Kidney tubule cell (primary cell): Measurements from ENCODE around the gene KCNQ1.

Experiments
- DNase-seq: peaks from one replicate; pipeline ENCODE4 v3.0.0-alpha.2; 2018; ENCODE audit warnings: low spot score

KCNQ1 gene

DNA sequence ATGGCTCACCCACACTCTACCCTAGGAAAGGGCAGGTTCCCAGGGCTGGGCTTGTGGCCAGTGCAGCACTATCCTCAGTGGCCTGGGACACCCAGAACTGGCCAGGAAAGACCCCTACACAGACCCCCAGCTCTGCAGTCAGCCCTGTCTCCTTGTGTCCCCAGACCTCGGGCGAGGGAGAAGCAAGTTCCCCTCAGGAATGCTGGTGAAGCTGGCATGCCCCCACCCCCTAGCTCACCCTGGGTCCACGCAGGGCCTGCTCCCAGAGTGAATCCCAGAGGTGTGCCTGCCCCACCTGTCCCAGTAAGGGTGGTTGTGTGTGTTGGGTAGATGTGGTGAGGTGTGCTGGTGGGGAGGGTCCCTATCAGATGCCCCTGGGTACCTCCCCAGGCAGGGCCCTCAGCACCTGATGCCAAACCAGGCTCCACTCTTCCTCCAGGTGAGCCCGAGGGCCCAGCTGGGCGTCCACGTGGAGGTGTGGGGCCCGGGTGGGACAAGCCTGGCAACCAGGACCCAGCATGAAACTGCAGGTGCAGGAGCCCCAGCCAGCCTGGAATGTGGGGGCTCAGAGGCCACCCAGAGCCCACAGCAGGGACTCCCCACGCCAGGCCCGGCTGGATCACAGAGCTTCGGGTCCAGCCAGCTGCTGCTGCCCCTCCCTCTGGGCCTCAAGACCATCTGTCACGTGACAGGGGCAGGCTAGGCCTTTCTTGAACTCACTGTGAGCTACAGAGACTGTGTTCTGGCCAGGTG lies 303.4 kb downstream of the KCNQ1 start:
- DNase-seq = no peak

DNA sequence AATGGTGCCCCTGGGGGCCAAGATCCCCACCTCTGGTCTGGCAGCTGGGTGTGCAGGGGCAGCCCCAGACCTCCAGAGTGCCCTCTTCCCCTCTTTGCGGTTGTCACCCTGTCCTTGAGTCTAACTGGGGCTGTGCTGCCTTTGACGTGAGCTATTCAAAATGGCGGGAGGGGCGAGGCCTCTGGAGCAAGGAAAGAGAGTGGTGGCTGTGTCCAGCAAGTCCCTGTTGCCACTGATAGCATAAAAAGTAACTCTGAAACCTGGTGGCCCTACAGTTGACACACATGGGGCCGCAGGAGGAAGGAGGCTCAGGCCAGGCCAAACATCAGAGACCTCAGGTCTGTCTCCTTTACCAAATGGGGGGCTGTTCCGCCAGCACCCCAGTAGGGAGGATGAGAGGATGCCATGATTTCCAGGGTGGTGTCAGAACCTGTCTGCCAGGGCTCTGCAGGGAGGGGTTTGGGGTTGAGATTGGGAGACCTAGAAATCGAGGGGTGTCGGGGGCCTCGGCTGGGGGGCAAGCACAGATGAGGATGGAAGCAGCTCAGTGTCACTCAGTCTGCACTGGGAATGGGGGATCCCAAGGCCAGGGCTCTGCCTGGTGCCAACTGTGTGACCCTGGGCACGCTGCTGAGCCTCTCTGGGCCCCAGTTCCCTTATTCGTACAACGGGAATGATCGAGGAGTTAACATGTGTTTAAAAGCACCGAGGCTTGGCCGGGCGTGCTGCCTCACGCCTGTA lies 304.2 kb downstream of the KCNQ1 start:
- DNase-seq = no peak

DNA sequence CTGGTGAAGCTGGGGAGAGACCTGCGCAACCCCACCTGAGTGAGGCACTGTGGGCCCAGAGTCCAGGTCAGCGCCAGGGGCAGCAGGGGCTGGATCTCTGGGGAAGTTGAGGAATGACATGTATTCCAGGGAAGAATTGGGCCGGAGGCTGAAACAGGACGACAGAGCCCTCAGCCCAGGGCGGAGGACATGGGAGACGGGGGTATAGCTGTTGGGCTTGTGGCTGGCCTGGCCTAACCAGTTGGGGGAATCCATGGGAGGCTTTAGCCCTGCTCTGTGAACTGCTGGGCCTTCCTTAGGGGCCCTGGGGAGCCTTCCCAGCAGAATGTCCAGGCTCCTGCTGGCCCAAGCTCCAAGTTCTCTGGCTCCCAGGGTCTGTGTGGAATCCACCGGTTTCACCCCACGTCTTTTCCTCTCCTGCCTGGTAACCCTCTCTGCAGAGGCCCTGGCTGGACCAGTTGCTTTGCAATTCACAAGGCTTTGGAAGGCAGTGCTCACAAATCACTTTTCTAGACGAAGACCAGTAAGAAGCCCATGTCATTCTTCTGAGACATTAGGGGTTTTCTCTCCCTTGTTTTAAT lies 305.4 kb downstream of the KCNQ1 start:
- DNase-seq = no peak

DNA sequence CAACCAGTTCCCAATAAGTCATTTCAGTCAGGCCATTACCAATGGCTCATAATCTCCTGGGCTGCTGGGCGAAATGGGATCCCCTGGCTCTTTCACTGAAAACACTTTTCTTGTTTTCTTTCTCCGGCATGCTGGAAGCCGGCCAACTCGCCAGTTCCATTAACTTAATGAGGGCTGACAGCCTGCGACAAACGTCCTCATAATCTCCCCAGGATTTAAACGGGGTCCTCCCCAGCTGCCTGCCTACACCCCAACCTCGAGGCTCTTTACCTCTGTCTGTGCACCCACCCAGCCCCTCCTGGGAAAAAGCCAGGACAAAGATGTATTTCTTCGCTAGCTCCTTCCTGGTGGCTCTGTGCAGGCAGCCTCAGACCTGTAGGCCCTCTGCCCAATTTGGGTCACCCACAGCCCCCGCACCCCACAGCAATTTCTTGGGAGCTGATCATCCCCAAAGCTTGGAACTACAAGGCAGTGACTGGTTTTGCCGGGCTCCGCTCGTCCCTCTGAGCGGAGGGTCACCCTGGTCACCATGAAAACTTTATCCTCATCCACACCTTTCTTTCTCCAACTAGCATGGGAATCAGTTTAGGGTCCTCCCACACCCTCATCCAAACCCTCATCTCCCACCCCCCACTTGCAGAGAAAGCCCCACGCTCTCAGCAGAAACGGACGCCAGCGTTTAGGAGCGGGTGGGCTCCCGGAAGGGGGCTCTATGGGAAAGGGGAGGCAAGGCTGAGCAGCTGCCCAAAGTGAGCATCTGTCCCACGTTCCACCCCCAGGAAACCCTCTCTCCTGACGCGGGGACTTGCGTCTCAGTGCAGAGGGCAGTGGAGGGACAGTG lies 306.1 kb downstream of the KCNQ1 start:
- DNase-seq = no peak

DNA sequence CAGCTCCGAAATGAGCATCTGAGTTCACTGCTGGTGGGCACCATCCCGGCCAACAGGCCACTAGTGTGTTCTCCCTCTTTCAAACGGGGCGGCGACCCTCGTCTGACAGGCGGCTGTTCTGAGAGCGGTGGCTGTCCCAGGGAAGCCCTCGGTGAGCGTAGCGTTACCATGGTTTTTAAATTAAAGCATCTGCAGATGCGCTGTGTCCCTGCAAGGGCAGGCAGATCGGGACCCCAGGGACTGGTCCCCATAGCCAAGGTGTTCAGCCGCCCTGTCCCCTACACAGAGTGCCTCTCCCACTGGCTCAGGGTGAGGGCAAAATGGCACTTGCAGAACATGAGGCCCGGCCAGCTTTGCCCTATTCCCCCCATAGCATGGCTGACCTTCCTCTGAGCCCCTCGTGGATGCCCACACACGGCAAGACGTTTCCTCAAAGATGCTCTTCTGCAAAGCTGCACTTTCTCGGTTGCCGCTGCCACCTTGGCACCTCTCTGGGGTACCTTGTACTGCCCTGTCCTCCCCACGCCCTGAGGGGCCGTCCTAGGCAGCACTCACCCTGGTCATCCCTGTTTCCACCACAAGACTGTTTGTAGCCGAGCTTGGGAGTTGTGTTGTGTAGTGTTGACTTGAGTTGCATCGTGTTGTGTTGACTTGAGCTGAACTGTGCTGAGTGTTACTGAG lies 306.9 kb downstream of the KCNQ1 start:
- DNase-seq = no peak

- DNase-seq = peak; percentile 91
These were observed 307.5 kb downstream of the KCNQ1 start for GRCh38 chr11:2752204-2752770.

DNA sequence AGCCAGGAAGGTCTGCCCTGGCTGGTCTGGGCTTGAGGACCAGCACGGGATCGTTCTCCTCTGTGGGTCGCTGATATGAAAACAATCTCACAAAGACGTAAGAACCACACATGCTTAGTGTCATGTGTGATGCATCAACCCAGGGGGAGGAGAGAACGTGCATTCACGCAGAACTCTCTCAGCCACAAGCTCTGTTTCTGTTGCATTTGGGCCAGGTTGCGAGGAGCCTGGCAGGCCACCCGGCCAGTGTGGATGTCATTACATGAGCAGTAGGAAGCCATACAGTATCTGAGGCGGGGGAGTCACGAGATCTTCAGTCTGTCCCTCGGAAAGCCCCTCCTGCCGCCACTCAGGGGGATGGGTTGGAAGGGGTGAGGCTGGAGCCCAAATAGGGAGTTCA lies 308.1 kb downstream of the KCNQ1 start:
- DNase-seq = peak; percentile 56

GRCh38 chr11:2754008-2754407 lies 309.2 kb downstream of the KCNQ1 start:
- DNase-seq = no peak

- DNase-seq = no peak
These were observed 310.3 kb downstream of the KCNQ1 start for GRCh38 chr11:2755071-2755470.

DNA sequence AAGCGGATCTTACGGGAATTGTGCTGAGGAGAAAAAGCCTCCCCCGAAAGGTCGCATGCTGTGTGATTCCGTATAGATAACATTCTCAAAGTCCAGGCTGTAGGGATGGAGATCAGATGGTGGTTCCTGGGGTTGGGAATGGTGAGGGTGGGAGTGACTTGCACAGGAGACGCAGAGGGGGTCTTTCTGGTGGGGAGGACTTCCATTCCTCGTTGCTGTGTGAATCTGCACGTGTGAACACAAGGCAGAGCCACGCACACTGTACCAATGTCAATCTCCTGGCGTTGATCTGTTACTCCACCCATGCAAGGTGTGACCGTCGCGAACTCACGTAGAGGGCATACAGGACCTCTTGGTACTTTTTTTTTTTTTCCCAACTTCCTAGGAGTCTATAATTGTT lies 313.9 kb downstream of the KCNQ1 start:
- DNase-seq = no peak

GRCh38 chr11:2759228-2760195 lies 314.7 kb downstream of the KCNQ1 start:
- DNase-seq = no peak

- DNase-seq = peak; percentile 69
These were observed 315.5 kb downstream of the KCNQ1 start for GRCh38 chr11:2760196-2760871.

DNA sequence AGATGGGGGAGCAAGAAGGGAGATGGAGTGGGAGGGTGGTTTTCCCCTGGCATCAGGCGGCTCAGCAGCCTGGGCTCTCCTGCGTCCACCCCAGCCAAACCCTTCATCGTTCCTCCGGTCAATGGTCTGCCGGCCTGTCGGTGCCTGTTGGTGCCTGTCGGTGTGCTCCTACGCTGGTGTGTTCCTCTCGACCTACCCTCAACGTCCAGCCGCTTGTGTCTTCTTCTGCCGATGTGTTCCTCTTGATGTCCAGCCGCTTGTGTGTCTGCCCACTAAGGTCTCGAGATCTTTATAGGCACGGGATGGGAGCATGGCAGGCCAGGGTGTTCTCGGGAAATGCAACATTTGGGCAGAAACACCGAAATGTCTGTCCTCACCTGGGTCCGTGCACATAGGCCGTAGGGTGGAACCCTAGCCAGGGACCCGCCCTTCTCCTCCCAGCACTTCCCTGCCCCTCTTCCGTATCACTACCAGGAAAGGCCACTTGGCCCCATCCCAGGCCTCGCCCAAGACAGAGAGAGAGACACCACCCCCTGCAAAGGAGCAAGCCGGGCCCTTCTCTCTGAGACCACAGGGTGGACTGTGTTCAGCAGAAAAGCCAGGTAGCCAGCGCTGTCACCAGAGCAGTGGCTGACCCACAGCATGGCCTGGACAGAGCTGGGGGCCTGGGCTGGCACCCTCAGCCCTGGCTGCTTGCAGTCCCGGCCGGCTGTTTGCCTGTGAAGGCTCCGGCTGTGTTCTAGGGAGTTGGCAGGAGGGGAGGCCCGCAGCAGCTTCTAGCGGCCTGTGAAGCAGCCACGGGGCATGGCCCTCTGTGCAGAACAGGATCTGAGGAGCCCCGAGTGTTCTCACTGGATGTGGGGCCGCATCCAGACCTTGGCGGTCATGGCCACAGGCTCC lies 316.6 kb downstream of the KCNQ1 start:
- DNase-seq = no peak

GRCh38 chr11:2762031-2762380 lies 317.2 kb downstream of the KCNQ1 start:
- no peak for DNase-seq

DNA sequence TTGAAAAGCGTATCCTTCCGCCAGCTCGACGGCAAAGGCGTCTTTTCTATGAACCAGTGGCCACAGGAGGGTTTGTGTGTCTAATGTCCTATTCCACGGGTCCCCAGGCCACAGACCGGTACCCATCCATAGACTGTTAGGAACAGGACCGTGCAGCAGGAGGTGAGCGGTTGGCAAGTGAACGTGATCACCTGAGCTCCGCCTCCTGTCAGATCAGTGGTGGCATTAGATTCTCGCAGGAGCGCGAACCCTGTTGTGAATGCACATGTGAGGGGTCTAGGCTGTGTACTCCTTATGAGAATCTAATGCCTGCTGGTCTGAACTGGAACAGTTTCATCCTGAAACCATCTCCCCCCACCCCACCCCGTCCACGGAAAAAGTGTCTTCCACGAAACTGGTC lies 317.6 kb downstream of the KCNQ1 start:
- DNase-seq = no peak

DNA sequence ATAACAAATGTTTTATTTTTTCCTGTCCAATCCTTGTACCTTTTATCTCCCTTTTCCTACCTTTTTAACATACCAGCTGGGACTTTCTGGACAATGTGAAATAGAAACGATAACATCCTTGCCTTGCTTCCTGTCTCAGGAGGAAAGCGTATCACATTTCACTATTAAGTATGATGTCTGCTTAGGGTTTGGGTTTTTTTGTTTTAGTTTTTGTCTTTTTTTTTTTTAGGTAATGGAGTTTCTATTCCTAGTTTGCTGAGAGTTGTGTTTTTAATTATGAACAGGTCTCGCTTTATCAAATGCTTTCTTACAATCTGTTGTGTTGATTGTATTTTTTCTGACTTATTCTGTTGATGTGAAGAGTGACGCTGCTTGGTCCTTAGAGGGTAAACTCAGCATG lies 319.2 kb downstream of the KCNQ1 start:
- DNase-seq = no peak

DNA sequence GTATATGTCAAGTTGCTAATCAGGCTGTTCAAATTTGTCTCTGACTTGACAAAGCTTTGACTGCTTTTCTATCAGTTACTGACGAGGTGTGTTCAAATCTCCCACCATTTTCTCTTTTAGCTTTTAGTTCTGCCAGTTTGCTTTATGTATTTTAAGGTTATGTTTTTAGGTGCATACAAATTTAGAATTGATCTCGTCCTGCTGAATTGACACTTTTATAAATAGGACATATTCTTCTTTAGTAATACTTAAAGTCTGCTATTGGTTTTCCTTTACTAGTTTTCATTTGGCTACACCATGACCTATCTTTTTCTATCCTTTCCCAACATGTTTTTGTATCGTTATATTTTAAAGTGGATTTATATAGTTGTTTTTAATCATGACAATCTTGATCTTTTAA lies 320.7 kb downstream of the KCNQ1 start:
- no peak for DNase-seq

DNA sequence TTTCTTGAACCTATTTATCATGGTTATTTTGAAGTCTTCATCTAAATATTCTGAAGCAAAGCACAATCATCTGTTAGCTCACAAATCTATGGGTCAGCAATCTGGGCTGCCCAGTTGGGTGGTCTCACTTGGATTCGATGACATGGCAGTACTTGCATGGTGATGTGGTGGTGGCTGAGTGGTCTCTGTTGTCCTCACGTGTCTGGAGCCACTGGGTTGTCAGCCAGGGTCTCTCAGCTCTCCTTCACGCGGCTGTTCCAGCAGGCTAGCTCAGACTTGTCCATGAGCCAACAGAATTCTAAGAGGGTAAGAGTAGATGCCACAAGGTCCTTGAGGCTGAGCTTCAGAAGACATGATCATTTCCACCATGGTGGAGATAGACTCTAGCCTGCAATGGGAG lies 321.4 kb downstream of the KCNQ1 start:
- no peak for DNase-seq

GRCh38 chr11:2767071-2767470 lies 322.3 kb downstream of the KCNQ1 start:
- DNase-seq = no peak
